DMS53 (cell line): ENCODE measurements around the gene C19orf85.
"Not testable (repeated sequence)": the region's sequence is repeated elsewhere in the genome, so short reads cannot be mapped to it uniquely, and the experiment has no call there.

Experiments used
- DNase-seq: peaks from one replicate; lab custom pipeline; 2025; lab: John Stamatoyannopoulos, UW

The C19orf85 gene

DNA sequence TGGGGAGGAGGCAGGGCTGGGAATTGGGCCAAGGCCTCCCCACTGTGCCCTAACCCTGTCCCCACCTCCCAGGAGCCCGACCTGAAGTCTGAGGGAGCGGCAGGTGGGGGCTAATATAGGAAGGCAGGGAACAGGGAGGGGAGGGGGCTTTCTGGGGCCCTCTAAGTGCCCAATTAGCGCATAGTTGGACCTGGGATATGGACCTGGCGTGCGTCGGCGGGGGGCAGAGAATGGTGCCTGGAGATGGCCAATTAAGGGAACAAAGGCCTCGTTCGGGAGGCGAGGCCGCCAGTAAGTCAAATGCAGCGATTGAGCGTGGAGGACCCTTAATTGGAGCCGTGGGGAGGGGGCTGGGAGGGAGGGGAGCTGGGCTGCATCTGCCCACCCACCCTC lies at the start of gene C19orf85:
TSS of gene C19orf85 (minus strand) at position 90 of the 393 bp plus-strand sequence. CDS start 197 bp downstream, outside the sequence.
- DNase-seq = no peak

DNA sequence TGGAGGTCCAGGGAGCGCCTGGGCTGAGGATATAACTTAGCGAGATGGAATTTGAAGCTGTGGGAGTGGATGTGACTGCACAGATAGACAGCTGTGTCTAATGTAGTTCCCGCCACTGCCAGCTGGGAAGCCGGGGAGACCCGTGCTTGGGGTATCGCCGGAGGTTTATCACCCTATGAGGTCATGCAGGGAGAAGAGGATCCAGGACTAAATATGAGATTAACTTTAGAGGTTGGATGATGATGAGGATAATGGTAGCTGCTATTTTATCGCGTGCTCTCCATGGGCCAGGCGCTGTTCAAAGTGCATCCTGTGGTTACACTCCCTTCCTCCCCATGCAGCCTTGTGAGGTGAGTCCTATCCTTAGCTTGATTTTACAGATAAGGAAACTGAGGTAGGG lies 43.6 kb upstream of the C19orf85 start:
- no peak for DNase-seq

DNA sequence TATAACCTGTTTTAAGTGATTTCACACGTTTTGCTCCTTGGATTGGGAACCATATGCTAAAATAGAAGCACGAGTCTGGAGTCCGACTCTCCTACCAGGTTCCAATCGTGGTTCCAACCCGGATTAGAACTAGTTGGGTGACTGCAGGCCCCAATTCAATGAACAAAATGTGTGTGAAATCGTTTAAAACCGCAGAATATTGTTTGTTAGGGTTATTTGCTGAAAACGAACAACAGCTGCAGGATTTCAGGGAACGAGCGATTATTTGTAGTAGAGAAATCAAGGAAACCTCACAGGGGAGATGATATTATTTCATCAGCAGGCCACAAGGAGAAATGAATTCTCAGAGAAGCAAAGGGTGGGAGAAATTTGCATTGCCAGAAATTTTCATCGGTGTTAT lies 40.4 kb upstream of the C19orf85 start:
- no peak for DNase-seq

DNA sequence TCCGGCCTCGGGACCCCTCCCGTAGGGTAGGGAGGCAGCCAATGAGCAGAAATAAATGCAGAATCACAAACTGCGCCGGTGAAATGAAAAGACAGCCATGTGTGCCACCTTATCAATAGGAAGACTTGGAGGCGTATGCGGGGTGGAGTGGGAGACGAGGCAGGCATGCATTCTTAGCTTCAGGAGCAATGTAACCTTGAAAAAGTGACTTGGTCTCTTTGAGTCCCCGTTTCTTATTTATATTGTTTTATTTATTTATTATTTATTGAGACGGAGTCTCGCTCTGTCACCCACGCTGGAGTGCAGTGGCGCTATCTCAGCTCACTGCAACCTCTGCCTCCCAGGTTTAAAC lies 39.7 kb upstream of the C19orf85 start:
- DNase-seq = no peak

DNA sequence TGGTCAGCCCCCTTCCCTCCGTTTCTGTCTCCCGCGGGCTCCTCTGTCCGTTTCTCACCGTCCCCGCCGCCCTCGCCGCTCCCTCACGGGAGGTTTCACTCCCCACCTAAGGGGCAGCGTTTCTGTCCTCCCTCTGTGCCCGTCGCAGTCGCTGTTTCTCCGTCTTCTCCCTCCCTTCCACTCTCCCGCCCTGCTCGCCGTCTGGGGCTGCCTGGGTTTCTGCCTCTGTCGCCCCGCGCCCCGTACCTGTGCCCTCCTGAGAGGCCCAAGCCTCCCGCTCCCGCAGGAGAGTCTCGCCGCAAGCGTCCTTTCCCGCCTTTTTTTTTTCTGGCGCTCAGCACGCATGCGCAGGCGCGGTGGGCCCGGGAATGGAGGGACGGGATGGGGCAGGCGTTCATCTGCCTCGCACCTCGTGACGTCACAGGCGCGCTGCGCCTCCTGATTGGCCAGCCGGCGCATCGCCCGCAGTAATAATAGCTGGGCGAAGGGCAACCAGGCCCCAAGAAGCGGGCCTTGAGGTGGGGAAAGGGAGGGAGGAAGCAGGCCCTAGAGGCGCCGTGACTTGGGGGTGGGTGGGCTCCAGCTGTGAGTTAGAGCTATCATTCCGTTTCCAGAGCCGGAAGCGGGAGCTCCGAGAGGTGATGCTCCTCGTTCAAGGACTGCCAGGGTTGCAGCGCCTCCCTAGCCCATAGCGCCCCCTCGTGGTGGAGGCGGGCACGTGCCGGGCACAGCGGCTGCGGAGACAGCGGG lies 39.1 kb upstream of the C19orf85 start:
- DNase-seq = peak; percentile 97

DNA sequence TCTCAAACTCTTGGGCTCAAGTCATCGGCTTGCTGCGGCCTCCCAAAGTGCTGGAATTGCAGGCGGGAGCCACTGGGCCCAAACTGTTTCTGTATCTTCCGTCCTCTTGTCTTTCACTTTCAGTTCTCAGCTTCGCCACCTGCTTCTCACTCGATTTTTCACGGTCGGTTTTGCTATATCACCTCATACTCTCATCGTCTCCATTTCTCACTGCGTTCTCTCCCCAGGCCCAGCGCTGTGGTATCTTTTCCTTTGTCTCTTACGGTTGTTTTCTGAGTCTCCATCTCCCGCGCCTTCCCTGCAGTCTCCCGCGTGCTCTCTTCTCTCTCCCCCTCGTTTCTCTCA lies 38.6 kb upstream of the C19orf85 start:
- peak; percentile 67 for DNase-seq

DNA sequence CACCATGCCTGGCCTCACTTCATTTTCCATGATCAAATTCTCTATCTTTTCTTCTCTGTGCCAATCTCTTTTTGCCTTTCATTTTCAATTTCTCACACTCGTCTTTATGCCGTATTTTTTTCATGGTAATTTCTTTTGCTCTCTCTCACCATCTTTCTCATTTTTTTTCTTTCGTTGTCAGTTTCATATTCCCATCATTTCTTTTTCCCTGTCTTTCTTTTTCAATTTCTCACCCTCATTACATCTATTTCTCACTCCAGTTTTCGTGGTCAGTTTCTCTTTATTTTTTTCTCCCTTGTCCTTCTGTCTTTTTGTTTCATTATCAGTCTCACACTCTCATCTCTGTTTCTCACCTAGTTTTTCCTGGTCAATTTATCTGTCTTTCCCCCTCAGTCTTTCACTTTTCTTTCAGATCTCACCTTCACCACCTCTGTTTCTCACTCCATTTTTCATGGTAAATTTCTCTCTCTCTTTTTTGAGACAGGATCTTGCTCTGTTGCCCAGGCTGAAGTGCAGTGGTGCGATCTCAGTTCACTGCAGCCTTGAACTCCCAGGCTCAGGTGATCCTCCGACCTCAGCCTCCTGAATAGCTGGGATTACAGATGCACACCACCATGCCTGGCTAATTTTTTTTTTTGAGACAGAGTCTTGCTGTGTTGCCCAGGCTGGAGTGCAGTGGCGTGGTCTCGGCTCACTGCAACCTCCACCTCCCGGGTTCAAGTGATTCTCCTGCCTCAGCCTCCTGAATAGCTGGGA lies 37.8 kb upstream of the C19orf85 start:
- DNase-seq = no peak

DNA sequence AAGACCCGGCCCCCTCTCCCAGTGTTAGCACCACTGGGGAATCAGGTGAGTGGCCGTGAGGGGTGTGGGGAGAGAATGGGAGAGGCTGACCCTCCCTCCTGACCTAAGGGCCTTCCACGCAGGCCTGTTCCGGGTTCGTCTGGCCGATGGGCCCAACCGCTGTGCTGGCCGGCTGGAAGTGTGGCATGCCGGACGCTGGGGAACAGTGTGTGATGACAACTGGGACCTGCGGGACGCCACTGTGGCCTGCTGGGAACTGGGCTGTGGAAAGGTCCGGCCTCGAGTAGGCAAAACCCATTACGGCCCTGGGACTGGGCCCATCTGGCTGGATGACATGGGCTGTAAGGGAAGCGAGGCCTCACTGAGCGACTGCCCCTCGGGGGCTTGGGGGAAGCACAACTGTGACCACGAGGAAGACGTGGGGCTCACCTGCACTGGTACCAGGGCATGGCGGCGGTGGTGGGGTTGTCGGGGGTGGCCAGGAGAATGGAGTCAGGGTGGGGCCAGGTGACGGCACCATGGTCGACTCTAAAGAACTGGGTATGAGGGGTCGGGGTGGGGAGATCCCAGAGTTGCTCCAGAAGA lies 35.9 kb upstream of the C19orf85 start:
- no peak for DNase-seq

DNA sequence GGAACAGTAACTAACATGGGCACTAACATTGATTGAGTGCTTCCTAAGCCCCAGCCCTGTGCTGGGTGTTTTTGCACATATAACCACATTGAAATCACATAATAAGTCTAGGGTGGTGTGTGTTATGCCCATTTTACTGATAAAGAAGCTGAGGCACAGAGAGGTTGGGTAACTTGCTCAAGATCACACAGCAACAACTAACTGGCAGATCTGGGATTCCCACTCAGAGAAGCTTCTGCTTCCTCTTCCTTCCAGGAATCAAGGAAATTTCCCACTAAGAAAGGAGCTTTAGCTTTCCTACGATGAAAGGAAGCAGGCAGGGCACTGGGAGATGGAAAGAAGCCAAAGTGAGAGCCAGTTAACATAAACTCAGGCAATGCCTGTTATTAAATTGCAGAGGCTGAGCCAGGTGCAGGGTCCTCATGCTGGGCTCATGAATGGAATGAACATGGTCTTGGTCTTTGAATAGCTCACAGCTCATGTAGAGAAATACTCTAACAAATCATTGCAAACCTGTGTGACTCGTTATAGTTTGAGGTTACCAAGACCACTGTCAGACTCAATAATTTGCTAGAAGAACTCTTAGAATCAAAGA lies 33.8 kb upstream of the C19orf85 start:
- DNase-seq = no peak

DNA sequence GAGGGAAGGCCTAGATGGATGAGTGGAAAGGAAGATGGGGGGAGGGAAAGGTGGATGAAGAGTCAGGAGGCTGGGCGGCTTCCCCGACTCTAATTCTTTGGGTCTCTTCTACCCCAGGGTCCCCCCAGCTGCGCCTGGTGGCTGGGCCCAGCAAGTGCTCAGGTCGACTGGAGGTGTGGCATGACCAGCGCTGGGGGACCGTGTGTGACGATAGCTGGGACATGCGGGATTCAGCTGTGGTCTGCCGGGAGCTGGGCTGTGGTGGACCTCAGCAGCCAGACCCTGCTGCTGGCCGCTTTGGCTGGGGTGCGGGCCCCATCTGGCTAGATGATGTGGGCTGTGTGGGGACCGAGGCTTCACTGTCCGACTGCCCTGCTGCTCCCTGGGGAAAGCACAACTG lies 33.2 kb upstream of the C19orf85 start:
- no peak for DNase-seq

DNA sequence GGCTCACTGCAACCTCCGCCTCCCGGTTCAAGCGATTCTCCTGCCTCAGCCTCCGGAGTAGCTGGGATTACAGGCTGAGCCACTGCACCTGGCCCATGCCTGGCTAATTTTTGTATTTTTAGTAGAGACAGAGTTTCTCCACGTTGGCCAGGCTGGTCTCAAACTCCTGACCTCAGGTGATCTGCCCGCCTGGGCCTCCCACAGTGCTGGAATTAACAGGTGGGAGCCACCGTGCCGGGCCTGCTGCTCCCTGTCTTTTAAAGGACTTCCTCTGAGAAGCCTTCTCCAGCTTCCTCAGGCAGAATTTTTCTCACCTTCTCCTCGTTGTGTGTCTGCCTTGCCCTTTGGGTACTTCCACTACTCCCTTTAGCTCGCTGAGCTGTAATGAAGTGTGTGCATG lies 32.3 kb upstream of the C19orf85 start:
- not testable (repeated sequence) for DNase-seq

DNA sequence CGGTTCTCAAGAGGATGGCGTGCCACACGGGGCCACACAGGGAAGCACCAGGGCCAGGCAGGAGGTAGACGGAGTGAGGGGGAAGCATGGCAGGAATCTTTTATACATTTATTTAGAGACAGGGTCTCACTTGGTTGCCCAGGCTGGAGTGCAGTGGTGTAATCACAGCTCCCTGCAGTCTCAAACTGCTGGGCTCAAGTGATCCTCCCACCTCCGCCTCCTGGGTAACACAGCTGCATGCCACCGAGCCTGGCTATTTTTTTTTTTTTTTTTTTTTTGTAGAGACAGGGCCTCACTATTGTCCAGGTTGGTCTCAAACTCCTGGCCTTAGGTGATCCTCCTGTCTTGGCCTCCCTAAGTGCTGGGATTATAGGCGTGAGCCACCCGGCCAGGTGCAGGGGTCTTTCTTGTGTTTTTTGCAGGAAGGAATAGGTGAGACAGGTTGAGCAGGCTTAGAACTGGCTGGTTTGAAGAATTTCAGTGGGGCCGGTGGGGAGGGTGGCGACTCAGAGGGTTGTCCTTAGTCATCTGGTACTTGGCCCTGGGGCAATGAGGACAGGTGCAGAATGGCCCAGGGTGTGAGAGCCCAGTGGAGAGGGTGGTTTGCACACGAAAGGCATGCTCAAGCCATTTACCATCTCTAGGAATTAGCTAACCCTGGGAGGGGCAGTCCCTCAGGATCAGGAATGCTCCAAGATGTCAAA lies 31.2 kb upstream of the C19orf85 start:
- DNase-seq = peak; percentile 54

DNA sequence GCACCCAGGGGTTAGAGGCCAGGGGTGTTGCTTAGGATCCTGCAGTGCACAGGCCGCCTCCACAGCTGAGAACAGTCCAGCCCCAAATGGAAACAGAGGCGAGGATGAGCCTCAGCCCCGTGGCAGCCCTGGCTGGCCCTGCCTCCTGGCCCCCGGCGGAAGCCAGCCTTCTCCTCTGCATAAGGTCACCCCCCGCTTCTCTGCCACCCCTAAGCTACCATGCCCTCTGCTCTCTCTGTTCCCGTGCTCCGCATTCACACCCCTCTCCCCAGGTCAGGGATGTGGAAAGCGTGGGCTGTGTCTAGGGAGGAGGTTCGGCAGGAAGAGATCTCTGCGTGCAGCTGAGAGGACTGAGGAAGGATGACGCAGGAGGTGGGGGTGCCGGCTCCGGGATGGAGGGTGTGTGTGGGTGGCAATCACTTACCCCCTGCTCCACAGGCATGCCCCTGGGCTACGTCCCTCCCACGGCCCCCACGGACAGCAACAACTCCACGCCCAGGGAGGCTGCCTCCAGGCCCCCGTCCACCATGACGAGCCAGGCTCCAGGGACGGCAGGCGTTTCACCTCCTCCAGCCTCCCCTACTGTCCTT lies 29.7 kb upstream of the C19orf85 start:
- peak; percentile 73 for DNase-seq

DNA sequence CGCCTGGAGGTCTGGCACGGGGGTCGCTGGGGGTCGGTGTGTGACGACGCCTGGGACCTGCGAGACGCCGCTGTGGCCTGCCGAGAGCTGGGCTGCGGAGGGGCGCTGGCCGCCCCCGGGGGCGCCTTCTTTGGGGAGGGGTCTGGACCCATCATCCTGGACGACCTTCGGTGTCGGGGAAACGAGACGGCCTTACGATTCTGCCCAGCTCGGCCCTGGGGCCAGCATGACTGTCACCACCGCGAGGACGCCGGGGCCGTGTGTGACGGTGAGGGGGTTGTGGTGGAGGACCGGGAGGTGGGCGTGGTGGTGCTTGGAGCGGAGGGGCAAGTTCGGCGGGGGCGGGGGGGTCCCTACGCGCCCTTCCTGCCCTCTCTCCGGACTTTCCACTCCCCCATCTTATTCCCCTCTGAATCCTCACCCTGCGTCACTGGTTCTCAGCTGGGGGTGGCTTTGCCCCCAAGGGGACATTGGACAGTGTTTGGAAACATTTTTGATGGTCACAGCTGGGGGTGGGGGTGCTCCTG lies 29.2 kb upstream of the C19orf85 start:
- peak; percentile 47 for DNase-seq

DNA sequence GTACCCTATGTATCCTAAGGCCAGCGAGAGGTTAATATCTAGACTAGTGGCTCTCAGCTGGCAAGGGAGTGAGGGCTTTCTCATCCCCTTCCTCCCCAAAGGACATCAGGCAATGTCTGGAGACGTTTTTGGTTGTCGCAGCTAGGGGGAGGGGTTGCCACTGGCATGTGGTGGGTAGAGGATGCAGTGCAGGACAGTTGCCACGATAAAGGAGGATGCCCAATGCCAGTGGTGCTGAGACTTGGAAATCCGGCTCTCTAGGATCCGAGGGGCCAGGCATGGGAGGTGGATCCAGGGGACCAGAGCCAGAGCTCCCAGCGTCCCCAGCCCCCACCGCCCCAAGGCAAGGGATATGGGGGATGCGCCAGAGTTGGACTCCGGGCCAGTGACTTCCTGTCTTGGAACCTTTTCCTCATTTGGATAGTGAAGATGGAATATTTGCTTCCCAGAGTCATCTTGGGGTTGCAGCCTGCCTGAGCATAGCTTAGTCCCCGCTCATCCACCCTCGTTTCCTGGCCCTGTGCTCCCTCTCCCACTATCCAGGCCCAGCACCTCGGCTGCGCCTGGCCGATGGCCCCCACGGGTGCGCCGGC lies 28.6 kb upstream of the C19orf85 start:
- no peak for DNase-seq

DNA sequence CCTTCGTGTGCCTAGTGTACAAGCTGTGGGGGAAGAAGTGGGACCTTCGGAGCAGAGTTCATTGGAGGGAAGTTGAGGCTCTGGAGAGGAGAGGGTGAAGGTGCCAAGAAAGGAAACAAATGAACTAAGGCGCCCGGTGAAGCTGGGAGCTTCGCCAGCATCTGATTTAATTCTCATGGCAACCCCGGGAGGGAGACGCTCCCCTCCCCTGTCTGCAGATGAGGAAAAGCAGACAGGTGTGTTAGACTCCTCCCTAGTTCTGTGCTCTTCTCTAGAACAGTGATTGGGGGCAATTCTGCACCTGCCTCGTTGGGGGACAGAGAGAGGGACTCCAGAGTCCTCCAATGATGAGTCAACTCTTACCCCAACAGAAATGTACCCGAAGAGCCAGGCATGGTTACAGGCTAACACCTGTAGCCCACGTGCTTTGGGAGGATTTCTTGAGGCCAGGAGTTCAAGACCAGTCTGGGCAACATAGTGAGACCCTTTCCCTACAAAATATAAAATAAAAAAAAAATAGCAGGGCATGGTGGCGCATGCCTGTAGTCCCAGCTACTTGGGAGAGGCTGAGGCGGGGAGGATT lies 27.9 kb upstream of the C19orf85 start:
- DNase-seq = peak; percentile 74

DNA sequence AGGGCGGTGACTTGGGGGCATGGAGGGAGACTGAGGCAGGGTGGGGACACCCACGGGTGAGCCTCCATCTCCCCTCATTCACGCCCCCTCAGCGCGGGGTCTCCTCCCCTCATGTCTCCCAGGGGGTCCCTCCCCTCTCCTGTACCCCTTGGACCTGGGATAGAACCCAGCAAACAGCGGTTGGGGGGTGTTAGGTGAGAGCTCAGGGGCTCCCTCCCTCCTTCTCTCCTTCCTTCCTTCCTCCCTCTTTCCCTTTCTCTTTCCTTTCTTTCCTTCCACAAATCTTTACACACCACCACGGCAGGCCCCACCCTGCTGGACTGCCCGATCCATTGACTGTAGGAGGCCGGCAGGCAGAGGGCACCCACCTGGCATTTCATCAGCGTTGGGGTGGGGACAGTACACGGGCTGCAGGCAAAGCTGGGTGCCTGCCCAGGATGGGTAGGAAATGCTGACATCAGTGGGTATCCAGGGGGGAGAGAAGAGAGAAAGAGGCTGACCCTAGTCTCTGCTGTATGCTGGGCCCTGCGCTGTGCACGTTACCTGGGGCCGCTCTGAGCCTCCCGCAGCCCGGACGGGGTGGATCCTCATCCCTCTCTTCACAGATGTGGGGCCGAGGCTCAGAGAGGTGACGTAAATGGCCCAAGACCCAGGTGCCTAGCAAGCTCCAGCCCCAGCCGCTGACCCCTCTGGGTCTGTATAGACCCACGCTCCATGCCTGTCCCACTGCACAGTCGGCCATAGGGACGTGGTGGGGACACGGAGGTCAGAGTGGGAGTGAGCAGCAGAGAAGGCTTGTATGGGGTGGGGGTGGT lies 27.2 kb upstream of the C19orf85 start:
- DNase-seq = no peak

DNA sequence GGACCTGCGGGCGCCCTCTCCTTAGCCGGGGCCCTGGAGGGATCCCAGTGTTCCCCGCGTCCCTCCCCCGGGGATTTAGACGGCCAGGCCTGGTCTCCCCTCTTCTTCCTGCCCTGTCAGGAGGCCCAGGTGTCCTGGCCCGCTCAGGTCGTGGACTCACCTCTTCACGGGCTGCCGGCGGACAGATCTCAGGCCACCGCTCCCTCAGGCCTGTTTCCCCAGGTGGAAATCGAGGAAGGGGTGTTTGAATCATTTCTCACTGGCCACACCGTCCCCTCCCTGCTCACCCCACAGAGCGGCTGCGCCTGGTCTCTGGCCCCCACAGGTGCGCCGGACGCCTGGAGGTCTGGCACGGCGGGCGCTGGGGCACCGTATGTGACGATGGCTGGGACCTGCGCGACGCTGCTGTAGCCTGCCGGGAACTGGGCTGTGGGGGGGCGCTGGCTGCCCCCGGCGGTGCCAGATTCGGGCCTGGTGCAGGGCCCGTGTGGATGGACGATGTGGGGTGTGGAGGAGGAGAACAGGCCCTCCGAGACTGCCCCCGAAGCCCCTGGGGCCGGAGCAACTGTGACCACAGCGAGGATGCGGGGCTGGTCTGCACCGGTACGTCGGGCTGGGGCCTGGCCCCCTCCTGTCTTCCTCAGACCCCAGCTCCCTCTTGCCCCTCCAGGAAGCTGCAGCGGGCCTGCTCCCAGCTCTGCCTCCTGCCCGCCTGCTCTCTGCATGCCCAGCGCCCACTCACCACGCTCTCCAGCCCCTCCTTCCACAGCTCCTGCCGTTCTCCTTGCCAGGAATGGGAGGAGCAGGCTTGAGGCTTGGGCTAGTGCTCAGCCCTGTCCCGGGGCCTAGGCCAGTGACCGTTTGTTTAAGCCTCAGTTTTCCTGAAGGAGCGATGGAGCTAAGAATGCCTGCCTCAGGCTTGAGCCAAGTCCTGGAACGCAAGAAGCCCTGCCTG lies 26.2 kb upstream of the C19orf85 start:
- no peak for DNase-seq
